GM12892 (cell line): ENCODE measurements around the gene ATP5F1E. TPM values are rescaled to one million over a fixed set of nuclear protein-coding genes. Genes with fewer than 3 reads are reported as not detected.

ENCODE experiments used
- DNase-seq: peaks from one replicate; pipeline ENCODE4 v3.0.0; 2011; ENCODE audit not compliant: insufficient read length
- FAIRE-seq: peaks from 2 replicates; lab custom pipeline; 2011; peaks lifted over from hg19 to GRCh38; lab: Jason Lieb, UNC
- POLR2A ChIP-seq: IDR thresholded peaks from 2 replicates; pipeline ENCODE4 v1.6.1; 2011; ENCODE audit warnings: low read depth, low read length, control low read depth
- POLR2AphosphoS5 ChIP-seq: IDR thresholded peaks from 2 replicates; pipeline ENCODE4 v1.6.1; 2011; ENCODE audit warnings: low read depth, low read length, control low read depth
- TAF1 ChIP-seq: IDR thresholded peaks from 2 replicates; pipeline ENCODE4 v1.6.1; 2011; ENCODE audit warnings: low read depth, mild to moderate bottlenecking, control low read depth, low read length, borderline replicate concordance
- polyA plus RNA-seq: library from polyadenylated mRNA; unstranded; fragments of >200 nt; gene quantifications from one replicate; pipeline ENCODE4 v1.2.1, GENCODE V29; 2012; ENCODE audit warnings: missing spikeins, inconsistent platforms; ENCODE audit not compliant: missing spikeins

ATP5F1E gene
- polyA plus RNA-seq = 81.7 TPM

DNA sequence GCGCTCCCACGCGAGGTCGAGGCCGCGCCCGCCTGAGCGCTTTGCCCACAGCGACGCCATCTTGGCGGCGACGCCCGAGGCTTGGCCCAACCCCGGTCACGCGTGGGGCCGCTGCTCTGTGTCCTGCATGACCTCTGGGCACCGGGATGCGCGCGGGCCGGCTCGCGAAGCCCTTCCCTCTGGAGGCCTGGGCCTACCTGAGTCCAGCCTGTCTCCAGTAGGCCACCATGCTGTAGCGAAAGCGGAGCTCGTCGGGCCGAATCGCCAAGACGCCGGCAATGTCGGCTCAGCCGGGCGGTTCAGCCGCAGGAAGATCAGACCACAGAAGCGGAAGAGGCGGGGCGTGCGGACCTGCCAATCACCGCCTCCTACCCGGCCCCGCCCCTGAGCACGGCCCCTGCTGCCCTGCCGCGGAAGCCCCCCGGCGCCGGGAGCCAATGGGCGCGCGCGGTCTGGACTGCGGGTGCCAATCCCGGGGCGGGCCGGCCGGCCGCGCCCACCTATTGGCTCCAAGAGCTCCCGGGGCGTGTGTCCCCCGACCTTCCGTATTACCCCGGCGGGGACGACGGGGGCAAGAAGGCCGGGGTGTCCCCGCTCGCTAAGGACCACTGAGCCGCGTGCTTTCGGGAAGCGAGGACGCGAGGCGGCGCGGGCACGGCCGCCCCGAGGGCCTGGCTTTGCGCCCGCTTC, at the start of gene ATP5F1E:
ATP5F1E (minus strand) TSS at position 313 of the 690 bp plus-strand sequence; CDS start at position 229, 84 bp downstream.
- FAIRE-seq (peak; percentile 92), DNase-seq (peak; percentile 87)
- TF ChIP-seq POLR2A (peak; percentile 94; the same call in 1 of the 2 replicates), POLR2AphosphoS5 (peak; percentile 93), TAF1 (no peak)

DNA sequence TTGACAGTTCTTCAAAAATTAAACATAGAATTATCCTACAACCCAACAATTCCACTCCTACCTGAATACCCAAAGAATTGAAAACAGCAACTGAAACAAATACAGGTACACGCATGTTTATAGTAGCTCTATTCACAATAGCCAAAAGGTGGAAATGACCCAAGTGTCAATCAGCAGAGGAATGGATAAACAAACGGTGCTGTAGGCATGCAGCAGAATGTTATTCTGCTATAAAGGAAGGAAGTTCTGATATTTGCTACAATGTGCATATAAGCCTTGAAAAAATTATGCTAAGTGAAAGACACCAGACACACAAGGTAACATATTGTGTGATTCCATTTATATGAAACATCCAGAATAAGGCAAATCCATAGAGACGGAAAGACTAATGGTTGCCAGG, 48.9 kb upstream of the ATP5F1E start:
- DNase-seq (no peak), FAIRE-seq (no peak)
- TF ChIP-seq POLR2A = no peak
- no peak for TF ChIP-seq TAF1
- no peak for TF ChIP-seq POLR2AphosphoS5

DNA sequence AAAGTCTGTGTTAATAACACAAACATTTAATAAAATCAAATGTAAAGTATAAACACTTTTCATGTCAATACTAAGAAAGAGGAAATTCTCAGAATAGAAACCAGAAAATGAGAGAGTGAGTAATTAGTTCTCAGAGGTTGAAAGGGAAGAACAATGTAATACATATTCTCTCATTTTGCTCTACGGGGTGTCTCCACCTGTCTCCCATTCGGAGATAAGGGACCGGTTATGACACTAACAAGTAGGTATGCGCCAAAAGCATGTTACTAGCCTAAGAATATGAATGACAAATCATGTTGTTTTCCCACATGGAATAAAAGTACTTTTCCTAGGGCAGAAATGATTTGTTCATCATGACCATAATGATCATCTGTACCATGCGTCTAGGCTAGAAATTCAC, 46.1 kb upstream of the ATP5F1E start:
- no peak for TF ChIP-seq POLR2A
- TF ChIP-seq TAF1 = no peak
- TF ChIP-seq POLR2AphosphoS5 = no peak
- DNase-seq (no peak), FAIRE-seq (no peak)

DNA sequence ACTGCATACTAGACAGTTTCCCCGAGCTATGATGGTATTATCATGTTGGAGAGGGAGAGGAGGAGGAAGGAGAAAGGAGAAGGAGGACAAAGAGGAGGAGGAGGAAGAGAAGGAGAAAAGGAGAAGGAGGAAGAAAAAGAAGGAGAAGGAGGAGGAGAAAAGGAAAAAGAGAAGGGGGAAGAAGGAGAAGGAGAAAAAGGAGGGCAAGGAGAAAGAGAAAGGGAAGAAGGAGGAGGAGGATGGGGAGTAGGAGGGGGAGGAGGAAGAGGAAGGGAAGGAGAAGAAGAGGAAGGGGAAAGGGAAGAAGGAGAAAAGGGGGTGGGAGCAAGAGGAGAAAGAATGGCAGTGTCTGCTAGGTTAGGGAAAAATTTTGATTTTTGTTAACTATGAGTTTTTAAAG, 45.6 kb upstream of the ATP5F1E start:
- FAIRE-seq = no peak
- no peak for DNase-seq
- no peak for TF ChIP-seq POLR2A
- no peak for TF ChIP-seq TAF1
- TF ChIP-seq POLR2AphosphoS5 = no peak

DNA sequence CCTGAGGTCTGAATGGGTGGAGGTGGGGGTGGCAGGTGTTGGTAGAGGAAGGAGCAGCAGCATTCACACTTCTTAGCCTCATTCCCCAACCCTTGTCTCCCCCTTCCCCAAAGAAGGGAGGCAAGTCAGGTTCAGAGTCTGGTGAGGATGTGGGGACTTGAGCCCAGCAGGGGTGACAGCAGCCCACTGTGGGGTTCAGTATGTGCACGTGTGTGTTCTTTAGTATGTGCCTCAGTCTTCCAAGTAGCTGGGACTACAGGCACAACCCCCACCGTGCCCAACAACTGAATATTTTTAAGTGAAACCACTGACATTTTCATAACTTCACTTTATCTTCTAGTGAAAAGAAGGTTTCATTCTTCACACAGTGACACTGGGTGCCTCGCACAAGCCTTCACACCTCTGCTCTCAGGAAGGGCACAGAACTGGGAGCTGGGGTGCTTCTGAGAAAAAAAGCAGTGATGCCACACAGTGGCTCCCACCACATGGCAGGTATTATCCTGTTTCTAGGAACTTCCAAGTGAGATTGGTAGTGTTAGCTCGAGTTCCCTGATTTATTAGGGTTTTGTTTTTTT, 43.9 kb upstream of the ATP5F1E start:
- TF ChIP-seq POLR2AphosphoS5 (no peak), TAF1 (no peak), POLR2A (no peak)
- FAIRE-seq (no peak), DNase-seq (no peak)

DNA sequence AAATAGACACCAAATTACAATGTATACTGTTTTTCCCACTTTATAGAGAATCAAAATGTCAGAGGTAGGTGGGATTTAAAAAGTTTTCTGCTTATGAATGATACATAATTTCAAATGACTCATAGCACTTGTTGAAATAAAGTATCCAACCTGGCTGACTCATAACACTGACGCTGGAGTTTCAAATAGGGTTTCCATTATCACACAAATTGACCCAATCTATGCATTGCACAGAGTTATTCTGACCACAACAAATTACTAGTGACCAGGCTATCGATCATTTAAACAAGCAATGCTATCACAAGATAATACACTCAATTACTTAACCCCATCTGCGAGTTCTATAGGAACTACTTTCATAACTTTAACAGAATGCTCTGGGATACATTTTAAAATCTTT, 42.3 kb upstream of the ATP5F1E start:
- FAIRE-seq (no peak), DNase-seq (no peak)
- TF ChIP-seq POLR2A (no peak), POLR2AphosphoS5 (no peak), TAF1 (no peak)

DNA sequence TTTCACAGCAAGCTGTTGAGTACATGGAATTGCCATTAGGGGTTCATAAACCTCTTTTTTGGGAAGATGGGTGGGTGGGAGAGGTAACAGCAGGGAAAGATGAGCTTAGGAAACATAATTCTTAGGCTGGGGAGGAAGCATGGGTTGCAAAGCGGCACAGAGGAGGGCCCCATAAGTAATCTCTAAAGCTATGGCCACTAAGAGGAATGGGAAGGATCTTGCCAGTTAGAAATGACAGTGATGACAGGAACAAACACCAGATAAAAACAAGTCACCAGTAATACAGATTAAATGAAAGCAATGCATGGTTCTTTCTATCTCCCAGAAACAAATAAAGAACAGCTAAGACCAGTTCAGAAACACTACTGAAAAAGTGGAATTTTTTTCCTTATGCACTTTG, 41.4 kb upstream of the ATP5F1E start:
- no peak for FAIRE-seq

DNA sequence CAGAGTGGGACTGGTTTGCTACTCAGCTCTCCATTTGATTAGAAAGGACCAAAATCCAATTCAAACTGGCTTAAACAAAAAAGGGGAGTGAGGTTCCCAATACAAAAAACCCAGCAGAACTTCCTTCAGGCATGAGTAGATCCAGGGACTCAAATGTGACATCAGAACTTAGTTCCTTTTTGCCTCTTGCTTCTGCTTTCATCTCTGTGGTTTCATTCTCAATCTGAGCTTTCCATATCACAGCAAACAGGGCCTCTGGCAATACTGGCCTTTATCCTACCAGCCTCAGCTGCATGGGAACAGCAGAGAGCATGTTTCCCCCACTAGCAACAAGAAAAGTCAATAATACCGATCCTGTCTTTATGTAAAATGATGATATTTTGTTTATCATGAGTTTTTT, 39.1 kb upstream of the ATP5F1E start:
- no peak for FAIRE-seq
- DNase-seq = no peak
- TF ChIP-seq POLR2AphosphoS5 (no peak), TAF1 (no peak), POLR2A (no peak)

More for the DNA sequence above, 41.4 kb upstream of the ATP5F1E start:
- TF ChIP-seq POLR2A (no peak), TAF1 (no peak), POLR2AphosphoS5 (no peak)
- DNase-seq = no peak

DNA sequence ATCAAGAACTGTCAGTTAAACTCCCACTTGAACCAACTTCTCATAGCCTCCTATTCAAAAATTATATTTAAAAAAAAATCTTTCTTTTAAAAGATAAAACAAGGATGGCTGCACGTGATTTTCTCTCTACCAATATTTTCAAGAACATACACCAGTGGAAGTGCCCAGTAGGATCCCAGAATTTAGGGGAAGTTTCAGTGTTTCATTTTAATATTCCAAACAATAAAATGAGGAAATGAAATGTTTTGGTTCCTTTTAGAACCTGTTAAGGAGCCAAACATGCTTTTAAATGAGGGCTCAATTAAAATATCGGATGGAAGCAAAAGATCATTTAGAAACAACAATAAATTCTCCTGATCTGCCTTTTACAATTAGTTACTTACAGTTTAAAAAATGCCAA, 36.9 kb upstream of the ATP5F1E start:
- no peak for DNase-seq
- FAIRE-seq = no peak
- TF ChIP-seq POLR2AphosphoS5 = no peak
- no peak for TF ChIP-seq POLR2A
- TF ChIP-seq TAF1 = no peak

DNA sequence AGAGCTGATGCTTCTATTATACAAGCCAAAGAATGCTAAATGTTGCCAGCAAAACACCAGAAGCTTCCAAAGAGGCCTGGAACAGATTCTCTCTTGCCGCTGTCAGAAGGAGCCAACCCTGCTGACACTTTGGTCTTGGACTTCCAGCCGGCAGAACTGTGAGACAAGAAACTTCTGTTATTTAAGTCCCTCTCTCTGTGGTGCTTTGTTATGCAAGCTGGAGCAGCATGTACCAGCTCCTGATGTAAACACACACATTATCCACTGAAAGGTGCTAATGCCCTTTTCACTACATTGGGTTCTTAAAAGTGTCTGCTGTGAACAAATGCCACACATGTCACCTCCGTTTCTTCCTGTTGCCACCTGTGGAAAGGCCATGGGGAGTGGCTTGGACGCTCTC, 36.4 kb upstream of the ATP5F1E start:
- TF ChIP-seq POLR2AphosphoS5 (no peak), POLR2A (no peak), TAF1 (no peak)
- DNase-seq = no peak
- no peak for FAIRE-seq

DNA sequence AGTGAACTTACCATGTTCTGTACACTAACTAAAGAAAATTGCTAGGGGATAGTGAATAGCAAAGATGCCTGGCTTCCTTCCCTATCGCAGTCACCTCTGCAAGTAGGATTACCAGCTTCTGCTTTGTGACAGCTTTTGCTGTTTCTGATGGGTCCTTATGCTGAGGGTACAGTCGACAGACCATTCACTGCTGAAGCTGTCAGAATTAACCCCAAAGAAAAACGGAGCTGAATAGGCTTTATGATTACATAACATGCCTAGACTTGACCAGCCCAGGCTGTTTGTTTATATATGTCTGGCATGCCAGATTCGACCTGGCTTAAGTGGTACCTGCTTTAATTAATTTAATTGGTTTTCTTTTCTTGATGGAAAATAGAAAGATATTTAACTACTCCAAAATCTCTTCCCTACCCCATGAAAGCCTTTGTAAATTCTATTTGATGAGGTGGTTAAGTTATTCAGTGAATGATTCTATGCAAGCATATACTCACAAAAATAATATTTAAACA, 32.1 kb upstream of the ATP5F1E start:
- no peak for FAIRE-seq

DNA sequence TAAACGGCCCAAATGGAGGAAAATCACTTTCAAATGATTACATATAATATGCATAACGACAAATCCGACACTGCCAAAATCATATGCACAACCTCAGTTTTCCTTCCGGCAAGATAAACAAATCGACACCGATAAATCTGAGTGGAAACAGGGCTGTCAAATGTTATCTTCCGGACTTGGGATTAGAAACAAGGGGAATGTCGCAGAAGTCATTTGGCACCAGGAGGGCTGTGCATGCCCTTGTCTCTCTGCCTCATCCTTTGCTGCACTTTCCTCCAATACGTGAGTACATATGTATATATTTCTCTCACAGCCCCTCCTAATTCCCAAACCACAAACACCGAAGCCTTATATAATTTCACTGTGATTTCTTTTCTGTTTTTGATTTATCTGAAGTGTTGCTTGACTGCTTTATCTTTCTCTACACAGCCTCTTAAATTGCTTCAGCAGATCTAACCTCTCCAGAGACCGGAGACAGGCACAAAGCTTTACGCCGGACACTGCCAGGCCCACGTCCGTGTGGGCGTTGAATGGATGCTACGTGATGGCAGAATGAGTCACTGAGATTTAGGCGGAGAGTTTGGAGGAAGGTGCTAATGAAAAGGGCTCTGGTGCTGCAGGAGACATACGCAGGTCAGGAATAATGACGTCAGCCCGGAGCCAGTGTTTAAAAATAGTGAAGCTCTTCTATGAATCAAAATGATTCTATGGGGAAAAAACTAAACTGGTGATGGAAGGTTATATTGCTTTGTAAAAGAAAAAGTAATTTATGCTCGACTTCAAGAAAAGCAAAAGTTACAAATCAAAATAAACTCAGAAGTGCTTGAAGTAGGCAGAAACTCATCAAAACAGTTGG, 31.5 kb upstream of the ATP5F1E start:
- FAIRE-seq (no peak), DNase-seq (no peak)
- TF ChIP-seq POLR2A (no peak), TAF1 (no peak), POLR2AphosphoS5 (no peak)

More for the DNA sequence above, 32.1 kb upstream of the ATP5F1E start:
- DNase-seq = no peak
- TF ChIP-seq POLR2AphosphoS5 (no peak), TAF1 (no peak), POLR2A (no peak)

DNA sequence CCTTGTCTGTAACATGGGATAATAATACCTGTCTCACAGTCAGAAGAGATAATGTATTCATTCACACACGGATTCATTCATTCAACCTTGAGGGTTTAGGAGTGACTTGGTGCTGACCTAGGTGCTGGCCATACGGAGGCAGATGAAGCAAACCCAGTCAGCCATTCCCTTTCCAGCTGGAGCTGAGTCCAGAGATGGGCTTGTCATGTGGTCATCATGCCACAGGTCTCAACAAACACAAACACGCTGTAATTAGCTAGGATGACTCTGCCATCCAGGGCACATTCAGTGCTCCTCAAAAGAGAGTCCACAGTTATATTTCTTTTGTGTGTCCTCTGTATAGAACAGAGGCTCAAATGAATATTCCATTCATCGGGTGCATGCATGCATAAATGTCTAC, 29.9 kb upstream of the ATP5F1E start:
- DNase-seq (no peak), FAIRE-seq (no peak)
- no peak for TF ChIP-seq POLR2A
- no peak for TF ChIP-seq POLR2AphosphoS5
- TF ChIP-seq TAF1 = no peak

DNA sequence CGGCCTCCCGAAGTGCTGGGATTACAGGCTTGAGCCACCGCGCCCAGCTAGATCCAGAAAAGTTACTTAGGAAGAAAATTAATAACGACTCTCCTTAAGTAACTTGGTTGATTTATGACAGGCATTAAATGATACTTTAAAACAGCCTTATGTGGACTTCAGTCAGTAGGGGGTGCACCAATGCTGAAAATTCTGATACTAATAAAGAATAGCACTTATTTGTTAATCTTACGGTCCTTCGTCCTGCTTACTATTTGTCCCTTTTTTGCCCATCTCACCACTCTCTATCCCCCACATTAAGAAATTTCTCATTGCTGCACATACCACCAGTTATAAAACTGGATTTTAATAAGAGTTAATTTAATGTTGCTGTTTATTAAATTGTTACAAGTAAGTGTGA, 23.2 kb upstream of the ATP5F1E start:
- TF ChIP-seq TAF1 = no peak
- TF ChIP-seq POLR2A = no peak
- no peak for TF ChIP-seq POLR2AphosphoS5
- DNase-seq = no peak
- no peak for FAIRE-seq
